HG03045 (cell line): ENCODE data around the gene C9orf153.
"Not testable (repeated sequence)": the region's sequence is repeated elsewhere in the genome, so short reads cannot be mapped to it uniquely, and the experiment has no call there.

Experiments used
- ATAC-seq: cut with Tn5 transposase; IDR thresholded peaks from one replicate; pipeline ENCODE4 v1.9.1; 2021; ENCODE audit warnings: mild to moderate bottlenecking, moderate library complexity; ENCODE audit not compliant: unreplicated experiment

The C9orf153 gene

GRCh38 chr9:86259557-86259956, at the start of gene C9orf153:
TSS of gene C9orf153 (minus strand) at chr9:86259657. CDS start at chr9:86229603, 30,054 bp downstream.
- no peak for ATAC-seq

- ATAC-seq, result no peak
These were observed 49.2 kb upstream of the C9orf153 start for GRCh38 chr9:86308687-86309086.

GRCh38 chr9:86304236-86304730, 44.8 kb upstream of the C9orf153 start:
- ATAC-seq, result no peak

GRCh38 chr9:86303316-86303975, 44.0 kb upstream of the C9orf153 start:
- ATAC-seq, result no peak

GRCh38 chr9:86301686-86302085, 42.2 kb upstream of the C9orf153 start:
- no peak for ATAC-seq

GRCh38 chr9:86300701-86301100, 41.2 kb upstream of the C9orf153 start:
- ATAC-seq, result no peak

GRCh38 chr9:86298873-86299272, 39.4 kb upstream of the C9orf153 start:
- ATAC-seq, result no peak

- ATAC-seq, result not testable (repeated sequence)
These were observed 30.9 kb upstream of the C9orf153 start for GRCh38 chr9:86290341-86290740.

- ATAC-seq, result no peak
These were observed 29.2 kb upstream of the C9orf153 start for GRCh38 chr9:86288499-86289198.

- ATAC-seq, result no peak
These were observed 27.6 kb upstream of the C9orf153 start for GRCh38 chr9:86287013-86287412.

- ATAC-seq, result no peak
These were observed 26.8 kb upstream of the C9orf153 start for GRCh38 chr9:86286278-86286677.

GRCh38 chr9:86285261-86285660, 25.8 kb upstream of the C9orf153 start:
- ATAC-seq, result no peak

- peak; percentile 14 for ATAC-seq
These were observed 23.6 kb upstream of the C9orf153 start for GRCh38 chr9:86282979-86283535.

GRCh38 chr9:86282077-86282978, 22.9 kb upstream of the C9orf153 start, which contains the start of gene ISCA1:
TSS of gene ISCA1 (minus strand) at chr9:86282538. CDS start at chr9:86282458, 80 bp downstream.
- peak; percentile 90 for ATAC-seq

GRCh38 chr9:86281593-86282076, 22.2 kb upstream of the C9orf153 start:
- no peak for ATAC-seq

GRCh38 chr9:86280580-86280979, 21.1 kb upstream of the C9orf153 start:
- ATAC-seq, result no peak

- no peak for ATAC-seq
These were observed 20.4 kb upstream of the C9orf153 start for GRCh38 chr9:86279839-86280238.

GRCh38 chr9:86277072-86277471, 17.6 kb upstream of the C9orf153 start:
- ATAC-seq, result no peak

GRCh38 chr9:86275962-86276361, 16.5 kb upstream of the C9orf153 start:
- no peak for ATAC-seq

GRCh38 chr9:86274821-86275643, 15.6 kb upstream of the C9orf153 start:
- no peak for ATAC-seq
